Liver (tissue), 9 donors: ENCODE data around the gene MDP1. TPM values are rescaled to one million over a fixed set of nuclear protein-coding genes. Genes with fewer than 3 reads are reported as not detected.

Source experiments
- DNase-seq: peaks from one replicate; pipeline ENCODE4 v3.0.0-alpha.2; 2017; ENCODE audit warnings: low spot score
- H3K27ac ChIP-seq, 2 donors: one replicate each; pipeline ENCODE4 v1.7.0; 2013; ENCODE audit warnings: inconsistent platforms in 2 of 2, low read length in 2 of 2, control low read depth in 1 of 2, low read depth in 1 of 2, mild to moderate bottlenecking in 1 of 2
- H3K27me3 ChIP-seq, 4 donors: one replicate each; pipeline versions ENCODE4 v1.6.1 to v1.7.0; 2013; ENCODE audit warnings: low read length in 3 of 4, inconsistent platforms in 1 of 4, mild to moderate bottlenecking in 1 of 4, moderate library complexity in 1 of 4; ENCODE audit not compliant: control insufficient read depth in 4 of 4, insufficient read depth in 4 of 4
- H3K36me3 ChIP-seq, 4 donors: one replicate each; pipeline versions ENCODE4 v1.6.1 to v1.7.0; 2013; ENCODE audit warnings: low read length in 3 of 4, mild to moderate bottlenecking in 3 of 4, low read depth in 1 of 4, moderate library complexity in 1 of 4; ENCODE audit not compliant: control insufficient read depth in 4 of 4, insufficient read depth in 3 of 4
- H3K4me1 ChIP-seq, 4 donors: one replicate each; pipeline versions ENCODE4 v1.6.1 to v1.7.0; 2013; ENCODE audit warnings: low read length in 3 of 4, mild to moderate bottlenecking in 3 of 4, moderate library complexity in 1 of 4; ENCODE audit not compliant: control insufficient read depth in 4 of 4, insufficient read depth in 4 of 4
- H3K4me3 ChIP-seq, 3 donors: one replicate each; pipeline versions ENCODE4 v1.6.1 to v1.7.0; 2013; ENCODE audit warnings: low read length in 3 of 3, control low read depth in 1 of 3, low read depth in 1 of 3, mild to moderate bottlenecking in 1 of 3
- H3K9ac ChIP-seq, 2 donors: one replicate each; pipeline ENCODE4 v1.7.0; 2013; ENCODE audit warnings: low read length in 2 of 2, mild to moderate bottlenecking in 2 of 2, moderate library complexity in 2 of 2, control low read depth in 1 of 2, low read depth in 1 of 2
- H3K9me3 ChIP-seq, 4 donors: one replicate each; pipeline versions ENCODE4 v1.6.1 to v1.7.0; 2013; ENCODE audit warnings: low read length in 3 of 4; ENCODE audit not compliant: control insufficient read depth in 4 of 4
- EGR1 ChIP-seq, 2 donors: IDR thresholded peaks; 2 replicates each; pipeline ENCODE4 v1.6.1; 2016 to 2018; ENCODE audit warnings: antibody characterized with exemption in 2 of 2, low read depth in 2 of 2
- FOXA1 ChIP-seq: IDR thresholded peaks from 2 replicates; pipeline ENCODE4 v1.6.1; 2016; ENCODE audit warnings: antibody characterized with exemption
- FOXA2 ChIP-seq: IDR thresholded peaks from 2 replicates; pipeline ENCODE4 v1.6.1; 2016; ENCODE audit warnings: antibody characterized with exemption
- GABPA ChIP-seq, 2 donors: IDR thresholded peaks in 1 of 2; conservative IDR thresholded peaks in 1 of 2; 2 replicates each; pipeline ENCODE4 v1.6.1; 2016; ENCODE audit warnings: antibody characterized with exemption in 2 of 2, mild to moderate bottlenecking in 1 of 2, moderate library complexity in 1 of 2
- HNF4G ChIP-seq: IDR thresholded peaks from 2 replicates; pipeline ENCODE4 v1.6.1; 2016; ENCODE audit warnings: antibody characterized with exemption
- JUND ChIP-seq, 2 donors: IDR thresholded peaks; 2 replicates each; pipeline ENCODE4 v1.6.1; 2016; ENCODE audit warnings: antibody characterized with exemption in 2 of 2
- MAX ChIP-seq: IDR thresholded peaks from 2 replicates; pipeline ENCODE4 v1.6.1; 2016; ENCODE audit warnings: antibody characterized with exemption
- RAD21 ChIP-seq, 2 donors: IDR thresholded peaks; 2 replicates each; pipeline ENCODE4 v1.6.1; 2016; ENCODE audit warnings: antibody characterized with exemption in 2 of 2, mild to moderate bottlenecking in 2 of 2
- REST ChIP-seq: IDR thresholded peaks from 2 replicates; pipeline ENCODE4 v1.6.1; 2016; ENCODE audit warnings: antibody characterized with exemption, mild to moderate bottlenecking
- RXRA ChIP-seq, 2 donors: IDR thresholded peaks; 2 replicates each; pipeline ENCODE4 v1.6.1; 2017 to 2018; ENCODE audit warnings: antibody characterized with exemption in 2 of 2, mild to moderate bottlenecking in 1 of 2
- SP1 ChIP-seq: IDR thresholded peaks from 2 replicates; pipeline ENCODE4 v1.6.1; 2018; ENCODE audit warnings: antibody characterized with exemption, mild to moderate bottlenecking
- YY1 ChIP-seq: IDR thresholded peaks from 2 replicates; pipeline ENCODE4 v1.6.1; 2016; ENCODE audit warnings: antibody characterized with exemption, mild to moderate bottlenecking
- ZBTB33 ChIP-seq: IDR thresholded peaks from 2 replicates; pipeline ENCODE4 v1.6.1; 2016; ENCODE audit warnings: antibody characterized with exemption
- WGBS: extraction: QIAGEN DNeasy Blood & Tissue Kit; methylation state at CpG from one replicate; pipeline ENCODE4 v1.1.7; 2013; 5-methylcytosine and 5-hydroxymethylcytosine counted together
- polyA plus RNA-seq, 2 donors: library from polyadenylated mRNA; stranded (reverse) in 1 of 2; unstranded in 1 of 2; fragments of 200-250 nt in 1 of 2; fragments of >200 nt in 1 of 2; fragmentation: Nextera tagmentation in 1 of 2; extraction: Ambion mirVana in 1 of 2; gene quantifications; one replicate each; pipeline versions ENCODE4 v1.2.1 to v1.2.3, GENCODE V29; 2013 to 2015
- total RNA-seq, 2 donors: library from RNA; depleted of rRNA; stranded (reverse); fragments of >200 nt; gene quantifications; one replicate each; pipeline ENCODE4 v1.2.3, GENCODE V29; 2014
- donor health status: healthy.
- donor health status: healthy.
- donor health status: healthy.
- donor health status: healthy.
- donor health status: healthy.

Gene MDP1
- total and polyA plus RNA-seq, 4 donors = 3.2 to 13.4 (median 7.0) TPM

- TF ChIP-seq REST = no peak
- TF ChIP-seq JUND (IDR thresholded peaks at IDR 0.05) = no peak
- TF ChIP-seq YY1 = no peak
- TF ChIP-seq RXRA (IDR thresholded peaks at IDR 0.05) = no peak
- TF ChIP-seq HNF4G = no peak
- no peak for TF ChIP-seq FOXA2
These were observed 33.6 kb downstream of the MDP1 start (continued) for GRCh38 chr14:24182110-24182882.

GRCh38 chr14:24181371-24182077 is 34.3 kb downstream of the MDP1 start:
- Histone ChIP-seq H3K27me3 (no peaks in the 10 kb centered on the region), H3K4me1 (peaks cover 0 to 22% (median 14%) of the 10 kb centered on the region in 4 donors), H3K9ac (no peak overlapping the region), H3K27ac (no peak overlapping the region), H3K9me3 (no peaks in the 10 kb centered on the region), H3K4me3 (no peak overlapping the region), H3K36me3 (peaks cover 18 to 85% (median 32%) of the 10 kb centered on the region in 4 donors)
- TF ChIP-seq EGR1 (IDR thresholded peaks at IDR 0.05; ENCODE audit: low read depth in 2 of 2) (no peak), FOXA2 (no peak), FOXA1 (no peak), GABPA (IDR thresholded peaks at IDR 0.05 in 1 of 2, conservative IDR thresholded peaks at IDR 0.05 in 1 of 2) (no peak), RAD21 (IDR thresholded peaks at IDR 0.05) (no peak), MAX (no peak), YY1 (no peak), ZBTB33 (no peak), SP1 (no peak)
- no peak for DNase-seq
- 94% methylated on average over 19 of the region's 19 CpGs for WGBS
